ENCODE results near the gene RAB1B.
"Not testable (repeated sequence)": the region's sequence is repeated elsewhere in the genome, so short reads cannot be mapped to it uniquely, and the experiment has no call there.

The RAB1B gene

GRCh38 chr11:66293777-66294625 is 25.6 kb downstream of the RAB1B start:
- FAIRE-seq = no peak
- DNase-seq (ENCODE audit: extremely low spot score, insufficient read length, low read depth) = no peak

- FAIRE-seq = no peak
These were observed 26.5 kb downstream of the RAB1B start for GRCh38 chr11:66294626-66295620.

GRCh38 chr11:66297610-66298009 is 29.2 kb downstream of the RAB1B start:
- no peak for DNase-seq (ENCODE audit: extremely low spot score, insufficient read length, low read depth)
- FAIRE-seq = no peak

More at GRCh38 chr11:66294626-66295620, 26.5 kb downstream of the RAB1B start:
- DNase-seq (ENCODE audit: extremely low spot score, insufficient read length, low read depth) = no peak

GRCh38 chr11:66299186-66299585 is 30.7 kb downstream of the RAB1B start:
- no peak for FAIRE-seq

GRCh38 chr11:66302656-66303055 is 34.2 kb downstream of the RAB1B start:
- no peak for FAIRE-seq
- no peak for DNase-seq (ENCODE audit: extremely low spot score, insufficient read length, low read depth)

More at GRCh38 chr11:66299186-66299585, 30.7 kb downstream of the RAB1B start:
- no peak for DNase-seq (ENCODE audit: extremely low spot score, insufficient read length, low read depth)

GRCh38 chr11:66309475-66309874 is 41.0 kb downstream of the RAB1B start:
- DNase-seq (ENCODE audit: extremely low spot score, insufficient read length, low read depth) (no peak), FAIRE-seq (no peak)

- FAIRE-seq (no peak), DNase-seq (ENCODE audit: extremely low spot score, insufficient read length, low read depth) (no peak)
These were observed 41.9 kb downstream of the RAB1B start for GRCh38 chr11:66310324-66310723.

GRCh38 chr11:66310803-66311440 is 42.5 kb downstream of the RAB1B start:
- DNase-seq (ENCODE audit: extremely low spot score, insufficient read length, low read depth); FAIRE-seq: not testable (repeated sequence)

GRCh38 chr11:66311470-66311964 is 43.1 kb downstream of the RAB1B start:
- FAIRE-seq (no peak), DNase-seq (ENCODE audit: extremely low spot score, insufficient read length, low read depth) (no peak)

GRCh38 chr11:66311965-66312548 is 43.6 kb downstream of the RAB1B start:
- peak; percentile 85 for DNase-seq (ENCODE audit: extremely low spot score, insufficient read length, low read depth)
- peak; percentile 97 for FAIRE-seq

GRCh38 chr11:66312549-66313320 is 44.3 kb downstream of the RAB1B start:
- peak; percentile 92 for DNase-seq (ENCODE audit: extremely low spot score, insufficient read length, low read depth)
- FAIRE-seq = no peak

GRCh38 chr11:66313321-66314185 is 45.1 kb downstream of the RAB1B start:
- DNase-seq (ENCODE audit: extremely low spot score, insufficient read length, low read depth) (no peak), FAIRE-seq (no peak)

- no peak for DNase-seq (ENCODE audit: extremely low spot score, insufficient read length, low read depth)
- FAIRE-seq = no peak
These were observed 45.7 kb downstream of the RAB1B start for GRCh38 chr11:66314186-66314501.

GRCh38 chr11:66314561-66315497 is 46.4 kb downstream of the RAB1B start:
- FAIRE-seq = no peak
- no peak for DNase-seq (ENCODE audit: extremely low spot score, insufficient read length, low read depth)

- no peak for FAIRE-seq
- DNase-seq (ENCODE audit: extremely low spot score, insufficient read length, low read depth) = no peak
These were observed 47.1 kb downstream of the RAB1B start for GRCh38 chr11:66315498-66315885.

- DNase-seq (ENCODE audit: extremely low spot score, insufficient read length, low read depth) = no peak
- FAIRE-seq = no peak
These were observed 47.7 kb downstream of the RAB1B start for GRCh38 chr11:66315921-66316811.
